NCI-H1105 treated with DMSO at 0.1 percent for 48 hours (cell line): ENCODE measurements around the gene LIN7A.

Source experiments
- DNase-seq: peaks from one replicate; lab custom pipeline; 2025; lab: John Stamatoyannopoulos, UW

LIN7A gene

GRCh38 chr12:80937391-80938238 is at the start of gene LIN7A:
LIN7A (minus strand) TSS chr12:80937934; CDS start chr12:80937722, 212 bp downstream.
- DNase-seq = peak; percentile 75

- no peak for DNase-seq
Measured at GRCh38 chr12:80986224-80986623, 48.5 kb upstream of the LIN7A start.

GRCh38 chr12:80979816-80980215 is 42.1 kb upstream of the LIN7A start:
- no peak for DNase-seq

- DNase-seq = no peak
Measured at GRCh38 chr12:80979251-80979650, 41.5 kb upstream of the LIN7A start.

- no peak for DNase-seq
Measured at GRCh38 chr12:80977346-80977745, 39.6 kb upstream of the LIN7A start.

- no peak for DNase-seq
Measured at GRCh38 chr12:80968326-80968725, 30.6 kb upstream of the LIN7A start.

- no peak for DNase-seq
Measured at GRCh38 chr12:80967565-80967964, 29.8 kb upstream of the LIN7A start.

- no peak for DNase-seq
Measured at GRCh38 chr12:80966001-80966400, 28.3 kb upstream of the LIN7A start.

- no peak for DNase-seq
Measured at GRCh38 chr12:80958162-80958561, 20.4 kb upstream of the LIN7A start.

- DNase-seq = no peak
Measured at GRCh38 chr12:80954857-80955520, 17.3 kb upstream of the LIN7A start.

GRCh38 chr12:80952443-80952842 is 14.7 kb upstream of the LIN7A start:
- DNase-seq = no peak

- peak; percentile 13 for DNase-seq
Measured at GRCh38 chr12:80946591-80946990, 8.9 kb upstream of the LIN7A start.

- no peak for DNase-seq
Measured at GRCh38 chr12:80943338-80943737, 5.6 kb upstream of the LIN7A start.

GRCh38 chr12:80941916-80942315 is 4.2 kb upstream of the LIN7A start:
- DNase-seq = no peak

- DNase-seq = no peak
Measured at GRCh38 chr12:80939231-80939950, 1.7 kb upstream of the LIN7A start.

GRCh38 chr12:80938397-80938796 is 663 bp upstream of the LIN7A start:
- no peak for DNase-seq

GRCh38 chr12:80936642-80937390 is 918 bp downstream of the LIN7A start:
- DNase-seq = peak; percentile 78

GRCh38 chr12:80936353-80936641 is 1.4 kb downstream of the LIN7A start:
- DNase-seq = no peak

GRCh38 chr12:80935111-80935510 is 2.6 kb downstream of the LIN7A start:
- no peak for DNase-seq

- no peak for DNase-seq
Measured at GRCh38 chr12:80925983-80926382, 11.8 kb downstream of the LIN7A start.

- DNase-seq = no peak
Measured at GRCh38 chr12:80925237-80925636, 12.5 kb downstream of the LIN7A start.

GRCh38 chr12:80924437-80924836 is 13.3 kb downstream of the LIN7A start:
- no peak for DNase-seq
